ENCODE measurements around the gene DCUN1D1.

GRCh38 chr3:182906036-182906435 is 74.3 kb downstream of the DCUN1D1 start:
- TF ChIP-seq EP300 (IDR thresholded peaks at IDR 0.05) (no peak), CTCF (IDR thresholded peaks at IDR 0.05) (no peak), POLR2AphosphoS5 (IDR thresholded peaks at IDR 0.05) (no peak), POLR2A (IDR thresholded peaks at IDR 0.05) (no peak)
